ENCODE data around the gene DOC2A.
A peak's percentile ranks its signal among the peaks of the same experiment; 100 is the strongest.
"Not testable (repeated sequence)": the region's sequence is repeated elsewhere in the genome, so short reads cannot be mapped to it uniquely, and the experiment has no call there.

DOC2A gene

DNA sequence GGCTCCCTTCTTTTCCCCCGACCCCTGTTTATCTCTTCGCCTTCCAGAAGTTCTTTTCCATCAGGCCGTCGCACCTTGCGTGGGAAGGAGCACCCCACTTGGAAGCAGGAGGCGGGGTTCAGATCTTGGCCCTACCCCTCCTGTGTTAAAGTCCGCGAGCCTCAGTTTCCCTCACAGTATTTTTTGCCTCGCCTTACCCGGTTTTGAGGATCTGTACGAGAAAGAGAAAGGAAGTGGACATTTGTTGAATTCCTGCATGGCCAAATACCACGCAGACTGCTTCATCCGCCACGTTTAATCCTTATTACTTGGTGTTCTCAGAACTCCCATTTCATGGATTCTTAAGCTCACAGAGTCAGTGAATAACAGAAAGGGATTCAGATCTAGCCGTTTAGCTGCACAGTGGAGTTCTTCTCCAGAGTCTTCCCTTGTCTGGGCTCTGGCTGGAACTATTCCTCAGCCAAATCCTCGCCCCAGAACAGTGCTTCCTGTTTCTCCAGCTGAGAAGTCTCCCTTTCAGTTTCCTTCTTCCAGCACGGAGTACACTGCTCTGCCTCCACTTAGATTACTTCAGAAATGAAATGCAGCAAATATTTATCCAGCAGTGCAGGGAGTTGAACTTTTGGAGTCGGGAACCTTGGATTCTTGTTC lies 48.4 kb downstream of the DOC2A start:
- DNase-seq (ENCODE audit: insufficient read length, low spot score) (no peak), FAIRE-seq (no peak)
- TF ChIP-seq, protein P1, sequence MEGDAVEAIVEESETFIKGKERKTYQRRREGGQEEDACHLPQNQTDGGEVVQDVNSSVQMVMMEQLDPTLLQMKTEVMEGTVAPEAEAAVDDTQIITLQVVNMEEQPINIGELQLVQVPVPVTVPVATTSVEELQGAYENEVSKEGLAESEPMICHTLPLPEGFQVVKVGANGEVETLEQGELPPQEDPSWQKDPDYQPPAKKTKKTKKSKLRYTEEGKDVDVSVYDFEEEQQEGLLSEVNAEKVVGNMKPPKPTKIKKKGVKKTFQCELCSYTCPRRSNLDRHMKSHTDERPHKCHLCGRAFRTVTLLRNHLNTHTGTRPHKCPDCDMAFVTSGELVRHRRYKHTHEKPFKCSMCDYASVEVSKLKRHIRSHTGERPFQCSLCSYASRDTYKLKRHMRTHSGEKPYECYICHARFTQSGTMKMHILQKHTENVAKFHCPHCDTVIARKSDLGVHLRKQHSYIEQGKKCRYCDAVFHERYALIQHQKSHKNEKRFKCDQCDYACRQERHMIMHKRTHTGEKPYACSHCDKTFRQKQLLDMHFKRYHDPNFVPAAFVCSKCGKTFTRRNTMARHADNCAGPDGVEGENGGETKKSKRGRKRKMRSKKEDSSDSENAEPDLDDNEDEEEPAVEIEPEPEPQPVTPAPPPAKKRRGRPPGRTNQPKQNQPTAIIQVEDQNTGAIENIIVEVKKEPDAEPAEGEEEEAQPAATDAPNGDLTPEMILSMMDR (IDR thresholded peaks at IDR 0.05; ENCODE audit: insufficient read depth, missing control alignments) = no peak

DNA sequence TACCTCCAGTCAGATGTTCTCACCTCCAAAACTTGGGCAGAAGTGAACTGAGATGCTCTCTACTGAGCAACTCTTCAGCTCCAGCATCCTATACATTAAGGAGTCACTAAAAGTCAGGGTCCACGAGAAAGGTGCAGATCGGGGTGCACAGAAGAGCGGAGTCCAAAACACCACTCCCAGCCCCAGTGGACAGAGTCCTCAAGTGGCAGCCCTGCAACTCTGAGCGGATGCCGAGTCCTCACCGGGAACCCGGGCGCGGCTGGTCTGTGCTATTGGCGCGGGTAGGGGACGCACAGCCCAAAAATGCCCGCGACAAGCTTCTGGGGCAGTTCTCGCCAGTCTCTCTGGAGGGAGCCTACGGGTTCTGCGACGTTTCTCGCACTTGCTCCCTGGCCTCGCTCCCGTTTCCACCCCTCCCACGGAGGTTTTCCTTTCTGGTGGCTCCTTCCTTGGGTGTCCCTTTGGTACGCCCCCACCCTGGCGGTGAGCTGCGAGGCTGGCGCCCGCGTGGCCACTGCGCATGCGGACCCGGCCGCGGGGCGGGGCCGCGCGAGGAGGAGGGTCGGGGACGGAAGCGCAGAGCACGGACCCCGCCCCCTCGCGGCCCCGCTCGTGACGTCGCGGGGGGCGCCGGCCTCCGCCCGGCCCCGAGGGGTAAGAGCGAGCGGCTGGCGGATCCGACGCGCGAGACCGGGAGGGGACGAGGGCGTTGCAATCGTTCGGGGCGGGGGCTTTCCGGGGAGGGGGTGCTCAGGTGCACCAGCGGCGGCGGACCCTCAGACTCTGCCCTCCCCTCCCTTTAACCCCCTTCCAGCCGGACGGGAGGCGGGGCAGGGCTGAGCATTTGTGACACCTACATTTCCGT lies 49.1 kb downstream of the DOC2A start, which contains the start of gene TMEM219:
TMEM219 (plus strand) TSS at position 601 of the 865 bp plus-strand sequence. CDS start 1,065 bp downstream, outside the sequence.
- TF ChIP-seq, protein P1 (IDR thresholded peaks at IDR 0.05; ENCODE audit: insufficient read depth, missing control alignments) = no peak
- peak; percentile 87 for DNase-seq (ENCODE audit: insufficient read length, low spot score)
- FAIRE-seq = no peak

DNA sequence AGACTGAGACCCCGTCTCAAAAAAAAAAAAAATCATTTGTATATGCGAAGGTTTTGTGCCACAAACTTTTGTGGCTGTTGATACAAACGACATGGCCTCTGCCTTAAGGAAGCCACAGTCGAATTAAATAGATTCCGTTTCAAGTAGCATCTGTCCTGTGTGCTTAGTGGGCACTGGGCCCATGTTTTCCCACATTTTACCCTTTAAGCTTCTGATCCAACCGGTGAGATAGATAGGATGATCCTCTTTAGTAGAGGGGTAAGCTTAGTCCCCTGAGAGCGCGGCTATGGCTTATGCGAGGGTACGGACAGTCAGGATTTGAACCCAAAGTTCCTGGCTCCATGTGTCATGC lies 49.7 kb downstream of the DOC2A start:
- DNase-seq (ENCODE audit: insufficient read length, low spot score) (no peak), FAIRE-seq (no peak)
- TF ChIP-seq, protein P1 (IDR thresholded peaks at IDR 0.05; ENCODE audit: insufficient read depth, missing control alignments) = no peak

DNA sequence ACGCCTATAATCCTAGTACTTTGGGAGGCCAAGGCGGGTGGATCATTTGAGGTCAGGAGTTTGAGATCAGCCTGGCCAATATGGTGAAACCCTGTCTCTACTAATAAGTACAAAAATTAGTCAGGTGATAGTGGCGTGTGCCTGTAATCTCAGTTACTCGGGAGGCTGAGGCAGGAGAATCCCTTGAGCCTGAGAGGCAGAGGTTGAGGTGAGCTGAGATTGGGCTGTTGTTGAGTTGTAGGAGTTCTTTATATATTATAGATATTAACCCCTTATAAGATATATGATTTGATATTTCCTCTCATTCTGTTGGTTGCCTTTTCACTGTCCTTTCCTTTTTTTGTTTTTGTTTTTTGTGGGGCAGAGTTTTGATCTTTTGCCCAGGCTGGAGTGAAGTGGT lies 51.0 kb downstream of the DOC2A start:
- FAIRE-seq; DNase-seq (ENCODE audit: insufficient read length, low spot score): not testable (repeated sequence)

DNA sequence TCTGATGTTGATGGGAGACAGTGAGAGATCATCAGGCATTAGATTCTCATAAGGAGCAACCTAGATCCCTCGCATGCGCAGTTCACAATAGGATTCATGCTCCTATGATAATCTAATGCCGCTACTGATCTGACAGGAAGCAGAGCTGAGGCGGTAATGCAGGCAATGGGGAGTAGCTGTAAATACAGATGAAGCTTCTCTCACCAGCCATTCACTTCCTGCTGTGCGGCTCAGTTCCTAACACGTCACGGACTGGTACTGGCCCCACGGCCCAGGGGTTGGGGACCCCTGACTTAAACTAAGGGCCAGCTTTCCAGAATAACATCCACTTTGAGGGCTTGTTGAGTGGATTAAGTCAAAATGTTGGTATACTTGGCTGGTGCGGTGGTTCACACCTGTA lies 51.5 kb downstream of the DOC2A start:
- FAIRE-seq = no peak
- no peak for DNase-seq (ENCODE audit: insufficient read length, low spot score)
- TF ChIP-seq, protein P1 (IDR thresholded peaks at IDR 0.05; ENCODE audit: insufficient read depth, missing control alignments) = no peak

DNA sequence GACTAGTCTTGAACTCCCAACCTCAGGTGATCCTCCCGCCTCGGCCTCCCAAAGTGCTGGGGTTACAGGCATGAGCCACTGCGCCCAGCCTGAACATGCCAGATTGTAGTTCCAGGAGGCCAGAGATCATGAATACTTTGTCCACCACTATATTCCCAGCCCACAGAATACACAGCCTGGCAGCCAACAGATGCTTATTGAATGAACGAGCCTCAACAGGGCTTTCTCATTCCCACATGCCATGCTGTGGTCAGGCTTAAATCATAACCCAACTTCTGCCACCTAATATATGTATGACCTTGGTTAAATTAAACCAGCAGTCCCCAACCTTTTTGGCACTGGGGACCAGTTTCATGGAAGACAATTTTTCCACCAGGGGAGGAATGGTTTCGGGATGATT lies 52.1 kb downstream of the DOC2A start:
- TF ChIP-seq, protein P1 (IDR thresholded peaks at IDR 0.05; ENCODE audit: insufficient read depth, missing control alignments) = no peak
- DNase-seq (ENCODE audit: insufficient read length, low spot score) (no peak), FAIRE-seq (no peak)
